ENCODE results near the gene FBXO31.

FBXO31 gene

DNA sequence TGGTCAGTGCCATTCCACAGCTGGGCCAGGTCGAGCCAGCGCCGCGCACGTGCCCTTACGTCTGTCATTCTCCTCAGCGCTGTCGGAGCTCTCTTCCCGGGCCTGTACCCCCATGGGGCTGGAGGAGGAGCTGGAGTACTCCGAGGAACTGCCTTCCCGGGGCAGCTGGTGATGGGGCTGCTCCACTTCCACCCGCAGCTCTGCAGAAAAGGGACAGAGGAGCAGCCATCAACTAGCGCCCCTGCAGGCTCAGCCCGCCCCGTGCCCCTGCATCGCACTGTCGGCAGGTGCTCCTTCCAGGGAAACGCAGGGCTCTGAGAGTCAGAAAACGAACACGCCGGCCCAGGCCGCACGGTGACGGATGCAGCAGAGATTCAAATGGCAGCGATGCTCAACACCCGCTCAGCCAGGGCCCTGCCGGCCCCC lies 29.4 kb upstream of the FBXO31 start:
- Histone ChIP-seq H3K27me3 (ENCODE audit: insufficient read depth, poor library complexity, severe bottlenecking) (no peaks in the 10 kb centered on the region), H3K27ac (replicated peaks) (no peak overlapping the region), H3K4me3 (replicated peaks; ENCODE audit: insufficient read depth, low read length) (no peak overlapping the region)
- no peak for DNase-seq (ENCODE audit: low read depth in 1 of 2, low spot score in 1 of 2)
- TF ChIP-seq POLR2AphosphoS5 (IDR thresholded peaks at IDR 0.05; ENCODE audit: low read depth) (no peak), CTCF (IDR thresholded peaks at IDR 0.05; ENCODE audit: insufficient read depth, low read length) (no peak), SPI1 (IDR thresholded peaks at IDR 0.05; ENCODE audit: borderline replicate concordance, low read depth) (no peak), GABPA (IDR thresholded peaks at IDR 0.05; ENCODE audit: low read depth) (no peak)
- TF ChIP-seq, protein P1, sequence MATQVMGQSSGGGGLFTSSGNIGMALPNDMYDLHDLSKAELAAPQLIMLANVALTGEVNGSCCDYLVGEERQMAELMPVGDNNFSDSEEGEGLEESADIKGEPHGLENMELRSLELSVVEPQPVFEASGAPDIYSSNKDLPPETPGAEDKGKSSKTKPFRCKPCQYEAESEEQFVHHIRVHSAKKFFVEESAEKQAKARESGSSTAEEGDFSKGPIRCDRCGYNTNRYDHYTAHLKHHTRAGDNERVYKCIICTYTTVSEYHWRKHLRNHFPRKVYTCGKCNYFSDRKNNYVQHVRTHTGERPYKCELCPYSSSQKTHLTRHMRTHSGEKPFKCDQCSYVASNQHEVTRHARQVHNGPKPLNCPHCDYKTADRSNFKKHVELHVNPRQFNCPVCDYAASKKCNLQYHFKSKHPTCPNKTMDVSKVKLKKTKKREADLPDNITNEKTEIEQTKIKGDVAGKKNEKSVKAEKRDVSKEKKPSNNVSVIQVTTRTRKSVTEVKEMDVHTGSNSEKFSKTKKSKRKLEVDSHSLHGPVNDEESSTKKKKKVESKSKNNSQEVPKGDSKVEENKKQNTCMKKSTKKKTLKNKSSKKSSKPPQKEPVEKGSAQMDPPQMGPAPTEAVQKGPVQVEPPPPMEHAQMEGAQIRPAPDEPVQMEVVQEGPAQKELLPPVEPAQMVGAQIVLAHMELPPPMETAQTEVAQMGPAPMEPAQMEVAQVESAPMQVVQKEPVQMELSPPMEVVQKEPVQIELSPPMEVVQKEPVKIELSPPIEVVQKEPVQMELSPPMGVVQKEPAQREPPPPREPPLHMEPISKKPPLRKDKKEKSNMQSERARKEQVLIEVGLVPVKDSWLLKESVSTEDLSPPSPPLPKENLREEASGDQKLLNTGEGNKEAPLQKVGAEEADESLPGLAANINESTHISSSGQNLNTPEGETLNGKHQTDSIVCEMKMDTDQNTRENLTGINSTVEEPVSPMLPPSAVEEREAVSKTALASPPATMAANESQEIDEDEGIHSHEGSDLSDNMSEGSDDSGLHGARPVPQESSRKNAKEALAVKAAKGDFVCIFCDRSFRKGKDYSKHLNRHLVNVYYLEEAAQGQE (IDR thresholded peaks at IDR 0.05; ENCODE audit: insufficient replicate concordance, low read depth) = no peak

- Histone ChIP-seq H3K27ac (replicated peaks) (no peak overlapping the region), H3K27me3 (ENCODE audit: insufficient read depth, poor library complexity, severe bottlenecking) (no peaks in the 10 kb centered on the region), H3K4me3 (replicated peaks; ENCODE audit: insufficient read depth, low read length) (no peak overlapping the region)
- no peak for DNase-seq (ENCODE audit: low read depth in 1 of 2, low spot score in 1 of 2)
- TF ChIP-seq, protein P1 (IDR thresholded peaks at IDR 0.05; ENCODE audit: insufficient replicate concordance, low read depth) = no peak
- TF ChIP-seq CTCF (IDR thresholded peaks at IDR 0.05; ENCODE audit: insufficient read depth, low read length) (no peak), SPI1 (IDR thresholded peaks at IDR 0.05; ENCODE audit: borderline replicate concordance, low read depth) (no peak), POLR2AphosphoS5 (IDR thresholded peaks at IDR 0.05; ENCODE audit: low read depth) (no peak), GABPA (IDR thresholded peaks at IDR 0.05; ENCODE audit: low read depth) (no peak)
Observed at GRCh38 chr16:87412371-87412995, 28.9 kb upstream of the FBXO31 start.

DNA sequence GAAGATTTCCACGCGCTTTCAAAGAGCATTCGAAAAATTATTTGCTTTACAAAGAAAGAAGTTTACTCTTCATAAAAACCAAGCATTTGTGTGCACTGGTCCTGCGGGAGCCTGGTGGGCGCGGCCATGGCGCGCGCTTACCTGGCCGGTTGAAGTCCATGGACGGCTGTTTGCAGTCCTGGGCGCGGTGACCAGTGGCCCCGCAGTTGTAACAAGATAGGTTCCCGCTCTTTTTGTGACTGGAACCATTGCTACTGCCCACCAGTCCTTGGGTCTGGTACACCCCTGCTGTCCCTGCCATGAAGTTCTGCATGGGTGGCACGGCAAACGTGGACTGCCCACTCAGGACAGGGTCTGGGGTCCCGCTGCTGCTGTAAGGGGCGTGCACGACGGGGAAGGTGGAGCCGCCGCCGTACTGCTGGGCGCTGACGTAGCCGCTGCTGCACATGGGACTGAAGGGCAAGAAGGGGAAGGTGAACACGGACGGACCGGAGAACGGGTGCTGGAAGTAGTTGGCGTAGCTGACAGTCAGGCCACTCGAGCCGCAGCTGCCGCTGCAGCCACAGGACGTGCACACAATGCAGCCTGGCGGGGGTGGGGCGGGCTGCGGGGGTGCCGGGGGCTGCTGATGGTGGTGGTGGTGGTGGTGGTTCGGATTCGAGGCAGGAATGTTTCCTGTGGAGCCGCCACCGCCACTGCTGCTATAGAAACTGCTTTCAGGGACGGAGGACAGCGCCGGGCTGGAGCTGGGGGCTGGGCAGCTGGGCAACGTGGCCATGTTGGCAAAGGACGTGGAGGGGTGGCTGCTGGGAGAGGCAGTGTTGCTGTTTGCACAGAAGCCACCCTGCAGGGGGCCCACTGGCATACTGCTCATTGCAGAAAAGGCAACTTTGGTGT lies 28.0 kb upstream of the FBXO31 start:
- Histone ChIP-seq H3K4me3 (replicated peaks; ENCODE audit: insufficient read depth, low read length) (no peak overlapping the region), H3K27ac (replicated peaks) (no peak overlapping the region), H3K27me3 (ENCODE audit: insufficient read depth, poor library complexity, severe bottlenecking) (no peaks in the 10 kb centered on the region)
- DNase-seq (ENCODE audit: low read depth in 1 of 2, low spot score in 1 of 2) = no peak
- TF ChIP-seq CTCF (IDR thresholded peaks at IDR 0.05; ENCODE audit: insufficient read depth, low read length) = no peak
- TF ChIP-seq GABPA (IDR thresholded peaks at IDR 0.05; ENCODE audit: low read depth) = no peak
- no peak for TF ChIP-seq POLR2AphosphoS5 (IDR thresholded peaks at IDR 0.05; ENCODE audit: low read depth)
- TF ChIP-seq, protein P1 (IDR thresholded peaks at IDR 0.05; ENCODE audit: insufficient replicate concordance, low read depth) = no peak
- no peak for TF ChIP-seq SPI1 (IDR thresholded peaks at IDR 0.05; ENCODE audit: borderline replicate concordance, low read depth)
